HG02642 (cell line): ENCODE measurements around the gene MEFV.
"Not testable (repeated sequence)": the region's sequence is repeated elsewhere in the genome, so short reads cannot be mapped to it uniquely, and the experiment has no call there.

Source experiments
- ATAC-seq: cut with Tn5 transposase; IDR thresholded peaks from one replicate; pipeline ENCODE4 v1.9.1; 2021; ENCODE audit warnings: mild to moderate bottlenecking; ENCODE audit not compliant: unreplicated experiment, poor library complexity

MEFV gene

DNA sequence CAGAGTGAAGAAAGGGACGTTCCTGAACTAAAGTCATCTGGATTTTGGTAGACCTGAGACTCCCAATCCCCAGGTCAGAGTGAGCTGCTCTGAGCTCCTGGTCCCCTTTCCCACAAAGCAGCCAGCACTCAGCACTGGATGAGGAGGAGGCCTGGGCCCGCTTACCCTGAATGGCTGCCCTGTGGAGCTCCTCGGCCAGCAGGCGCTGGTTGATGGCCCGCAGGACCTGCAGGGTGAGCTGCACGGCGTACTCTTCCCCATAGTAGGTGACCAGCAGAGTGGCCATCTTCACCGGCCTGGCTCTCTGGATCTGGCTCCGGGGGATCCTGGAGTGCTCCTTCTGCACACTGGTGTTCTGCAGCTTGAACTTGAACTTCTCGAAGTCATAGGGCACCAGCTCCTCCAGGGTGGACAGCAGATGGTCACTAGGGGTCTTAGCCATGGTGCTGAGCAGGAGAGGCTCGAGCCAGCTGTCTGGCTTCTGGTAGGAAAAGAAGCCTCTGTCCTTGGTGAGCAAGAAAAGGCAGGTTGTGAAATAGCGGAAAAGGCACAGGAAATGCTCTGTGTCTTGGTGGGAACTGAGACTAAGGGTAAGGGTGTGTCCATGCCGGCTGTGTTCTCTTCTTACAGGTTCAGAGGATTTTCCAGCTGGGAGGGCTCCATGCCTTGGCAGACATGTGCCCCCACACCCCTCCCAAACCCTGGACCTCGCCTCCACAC, at the start of gene MEFV:
TSS of gene MEFV (minus strand) at position 488 of the 720 bp plus-strand sequence. CDS start at position 442, 46 bp downstream.
- ATAC-seq, result no peak

- no peak for ATAC-seq
Observed at GRCh38 chr16:3306078-3306477, 49.6 kb upstream of the MEFV start.

- ATAC-seq, result peak; percentile 96
Observed at GRCh38 chr16:3305109-3306068, 49.0 kb upstream of the MEFV start, which contains the start of the genes TIGD7 and ZNF75A. TIGD7 (minus strand) TSS chr16:3305430; CDS start chr16:3300614, 4,816 bp downstream. ZNF75A (plus strand) TSS chr16:3305497; CDS start chr16:3308429, 2,932 bp downstream.

DNA sequence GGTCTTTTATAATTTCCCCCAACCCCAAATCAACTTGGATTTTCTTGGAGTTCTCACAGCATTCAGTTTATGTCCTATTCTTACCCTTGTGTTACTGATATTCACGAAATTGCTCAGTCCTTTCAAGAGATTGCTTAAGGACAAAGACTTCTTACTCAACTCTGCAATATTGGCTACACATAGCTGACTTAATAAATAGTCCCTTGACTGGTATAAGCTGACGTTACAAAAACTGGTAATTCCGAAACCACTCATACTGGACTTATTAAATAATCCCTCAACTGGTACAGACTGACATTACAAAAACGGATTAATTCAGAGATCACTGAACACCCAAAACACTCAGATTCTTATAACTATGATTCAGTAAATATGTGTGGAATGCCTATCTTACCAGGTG, 47.9 kb upstream of the MEFV start:
- no peak for ATAC-seq

- no peak for ATAC-seq
Observed at GRCh38 chr16:3295783-3296182, 39.4 kb upstream of the MEFV start.

GRCh38 chr16:3295209-3295608, 38.8 kb upstream of the MEFV start:
- no peak for ATAC-seq

DNA sequence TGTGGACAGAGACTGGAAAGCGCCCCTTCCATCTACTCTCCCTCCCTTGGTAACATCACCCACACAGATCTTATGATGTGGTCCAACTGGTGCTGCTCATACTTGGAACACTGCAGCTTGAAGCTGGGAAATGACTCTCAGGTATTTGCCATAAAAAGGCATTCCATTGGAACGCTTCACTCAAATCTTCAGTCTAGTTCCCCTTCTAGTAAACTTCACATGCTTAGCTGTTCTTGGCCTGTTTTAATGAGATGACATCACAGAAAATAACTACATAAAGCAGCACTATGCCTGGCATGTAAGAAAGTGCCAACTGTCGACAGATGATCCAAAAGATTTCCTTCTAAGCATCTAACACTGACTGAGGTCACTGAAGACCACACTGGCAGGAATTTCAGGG, 36.2 kb upstream of the MEFV start:
- ATAC-seq, result no peak

GRCh38 chr16:3289998-3290673, 33.7 kb upstream of the MEFV start:
- no peak for ATAC-seq

DNA sequence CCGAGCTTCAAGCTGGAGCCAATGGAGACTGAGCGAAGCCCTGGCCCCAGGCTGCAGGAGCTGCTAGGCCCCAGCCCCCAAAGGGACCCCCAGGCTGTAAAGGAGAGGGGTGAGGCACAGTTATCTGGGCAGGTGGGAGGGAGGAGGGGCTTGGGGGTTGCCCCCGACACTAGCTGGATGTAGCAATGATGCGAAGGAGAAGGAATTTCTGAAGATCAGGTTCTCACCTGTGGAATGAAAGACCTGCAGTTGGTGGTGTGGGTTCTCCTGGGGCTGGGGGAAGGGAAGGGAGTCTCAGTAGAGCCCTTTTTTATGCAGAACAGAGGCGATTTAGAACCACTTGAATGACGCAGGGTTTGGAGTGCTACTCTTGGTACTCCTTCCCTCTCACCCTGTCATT, 28.7 kb upstream of the MEFV start:
- no peak for ATAC-seq

- ATAC-seq, result no peak
Observed at GRCh38 chr16:3283543-3284447, 27.4 kb upstream of the MEFV start.

DNA sequence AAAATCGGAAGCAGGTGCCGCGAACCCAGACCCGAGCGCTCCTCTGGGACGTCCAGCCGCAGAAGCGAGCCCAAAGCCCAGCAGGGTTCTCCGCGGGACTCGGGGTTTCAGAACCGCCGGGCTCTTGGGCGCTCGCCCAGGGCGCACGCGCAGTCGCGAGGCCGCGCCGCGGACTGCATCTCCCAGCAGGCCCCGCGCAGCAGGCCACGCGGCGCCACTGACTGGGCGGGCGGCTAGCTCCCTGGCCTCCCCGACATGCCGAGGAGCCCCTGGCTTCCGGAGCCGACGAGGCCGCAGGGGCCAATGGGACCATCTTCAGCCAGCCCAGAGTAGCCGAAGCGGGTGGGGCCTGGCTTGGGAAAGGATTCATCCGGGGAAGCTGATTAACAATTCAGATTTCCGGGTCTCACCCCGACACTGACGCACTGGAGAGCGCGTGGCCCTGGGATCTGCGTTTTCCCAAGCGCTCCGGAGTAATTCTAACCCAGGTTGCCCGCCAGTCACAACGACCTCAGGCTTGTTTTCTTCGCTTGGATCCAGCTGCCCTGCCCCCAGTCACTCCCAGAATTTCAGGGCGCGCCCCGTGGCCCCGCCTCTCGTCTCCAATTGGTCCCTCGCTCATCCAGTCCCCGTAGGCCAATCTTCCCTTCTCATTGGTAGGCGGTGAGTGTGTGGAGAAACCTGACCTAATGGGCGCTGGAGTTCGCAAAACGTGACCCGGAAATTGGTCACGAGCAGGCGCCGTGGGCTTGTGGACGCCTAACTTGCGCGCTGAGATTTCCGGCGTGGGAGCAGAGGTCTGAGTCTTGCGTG, 26.5 kb upstream of the MEFV start, which contains the start of gene ZNF263:
TSS of gene ZNF263 (plus strand) at position 762 of the 813 bp plus-strand sequence. CDS start 328 bp downstream, outside the sequence.
- ATAC-seq, result peak; percentile 89

- peak; percentile 29 for ATAC-seq
Observed at GRCh38 chr16:3282103-3282729, 25.8 kb upstream of the MEFV start.

- ATAC-seq, result no peak
Observed at GRCh38 chr16:3281222-3281820, 24.9 kb upstream of the MEFV start.

- ATAC-seq, result no peak
Observed at GRCh38 chr16:3276679-3277078, 20.2 kb upstream of the MEFV start.

- ATAC-seq, result no peak
Observed at GRCh38 chr16:3274947-3275346, 18.5 kb upstream of the MEFV start.

DNA sequence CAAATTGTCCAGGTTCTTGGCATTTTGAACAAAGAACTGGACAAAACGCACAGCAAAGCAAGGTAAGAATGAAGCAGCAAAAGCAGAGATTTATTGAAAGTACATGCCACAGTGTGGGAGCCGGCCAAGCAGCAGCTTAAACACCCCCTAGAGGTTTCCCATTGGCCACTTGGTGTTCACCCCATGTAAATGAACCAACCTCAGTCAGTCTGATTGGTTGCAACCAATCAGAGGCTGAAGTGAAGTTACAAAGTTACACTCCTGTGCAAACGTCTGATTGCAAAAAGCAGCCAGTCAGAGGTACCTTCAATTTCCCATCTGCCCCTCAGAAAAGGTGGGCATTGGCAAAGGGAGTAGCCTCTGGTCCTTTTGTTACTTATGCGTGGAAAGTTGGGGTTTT, 18.1 kb upstream of the MEFV start:
- no peak for ATAC-seq

GRCh38 chr16:3271281-3271680, 14.8 kb upstream of the MEFV start:
- not testable (repeated sequence) for ATAC-seq

- not testable (repeated sequence) for ATAC-seq
Observed at GRCh38 chr16:3270718-3271117, 14.3 kb upstream of the MEFV start.
